Adrenal gland (tissue), 12 donors: ENCODE results near the gene ENDOG. TPM values are rescaled to one million over a fixed set of nuclear protein-coding genes. Genes with fewer than 3 reads are reported as not detected.

Experiments used
- DNase-seq, 7 donors: peaks; one replicate each; pipeline ENCODE4 v3.0.0-alpha.2; 2019 to 2020
- H3K27ac ChIP-seq, 5 donors: fragments of 200-600 bp; sonication (generic) in 4 of 5; 1 replicate in 3 of 5; 2 replicates in 2 of 5; pipeline versions ENCODE4 v1.5.1 to v1.8.0; 2016 to 2020; ENCODE audit warnings: mild to moderate bottlenecking in 1 of 5
- H3K27me3 ChIP-seq: fragments of 200-600 bp; 2 replicates; pipeline ENCODE4 v1.8.0; 2021
- H3K36me3 ChIP-seq, 2 donors: fragments of 200-600 bp; replicated peaks in 1 of 2; 1 replicate in 1 of 2; 2 replicates in 1 of 2; pipeline versions ENCODE4 v1.5.1 to v1.8.0; 2018 to 2022
- H3K4me1 ChIP-seq, 2 donors: fragments of 200-600 bp; replicated peaks in 1 of 2; 1 replicate in 1 of 2; 2 replicates in 1 of 2; pipeline versions ENCODE4 v1.5.1 to v1.8.0; 2018 to 2021
- H3K4me3 ChIP-seq, 4 donors: fragments of 200-600 bp; sonication (generic) in 3 of 4; one replicate each; pipeline ENCODE4 v1.5.1; 2016 to 2018
- H3K9me3 ChIP-seq, 3 donors: fragments of 200-600 bp; sonication (generic) in 1 of 3; replicated peaks in 1 of 3; 1 replicate in 2 of 3; 2 replicates in 1 of 3; pipeline versions ENCODE4 v1.5.1 to v1.8.0; 2016 to 2021
- POLR2A ChIP-seq, 2 donors: fragments of 450-650 bp; IDR thresholded peaks; one replicate each; pipeline ENCODE4 v1.6.1; 2017; ENCODE audit warnings: antibody characterized with exemption in 2 of 2, mild to moderate bottlenecking in 2 of 2, moderate library complexity in 1 of 2
- WGBS, 4 donors: extraction: QIAGEN DNeasy Blood & Tissue Kit in 2 of 4; methylation state at CpG; one replicate each; pipeline versions ENCODE4 v1.1.5 to v1.1.7; 2013 to 2017; 5-methylcytosine and 5-hydroxymethylcytosine counted together
- intact Hi-C, 2 donors: fragments of 100-400 bp; cut with DNase I; formaldehyde crosslinking; loops; one replicate each; pipeline versions ENCODE4 v1.14.1 to v1.15.0; 2022 to 2023
- polyA plus RNA-seq, 3 donors: library from polyadenylated mRNA; stranded (reverse); fragments of 200-250 nt in 2 of 3; fragments of 350-450 nt in 1 of 3; fragmentation: Illumina TruSeq in 1 of 3; extraction: RNeasy Lipid Tissue Mini Kit (QIAGEN cat#74804) in 1 of 3; gene quantifications; one replicate each; pipeline ENCODE4 v1.2.3, GENCODE V29; 2013 to 2014
- total RNA-seq, 9 donors: library from RNA; depleted of rRNA in 4 of 9; stranded (reverse); fragments of >200 nt in 4 of 9; fragments of 120-200 nt in 1 of 9; fragmentation: NEBNext Ultra II Directional in 1 of 9; extraction: Animal tissue kit (Norgen Biotek cat#: 25700) in 1 of 9; gene quantifications; one replicate each; pipeline versions ENCODE4 v1.1.0 to v1.2.4, GENCODE V29; 2013 to 2023
- TF ChIP-seq, protein P1 (sequence below), 6 experiments: fragments of 450-650 bp in 4 of 6; fragments of 200-600 bp in 2 of 6; sonication (generic) in 1 of 6; IDR thresholded peaks; 1 replicate in 5 of 6; 2 replicates in 1 of 6; pipeline versions ENCODE4 v1.5.1 to v1.8.0; 2016 to 2021; ENCODE audit warnings: antibody characterized with exemption in 6 of 6, mild to moderate bottlenecking in 2 of 6, moderate library complexity in 1 of 6
- donor health status: healthy with polysubstance abuse.
- donor health status: Bipolar disorder and iron deficiency.
- donor health status: DM: yes; HTN: yes; CAD: no.
- donor health status: DM: no; HTN: no; CAD: no.
- donor health status: DM: no; HTN: no; CAD: no.
- donor health status: DM: yes; HTN: yes; CAD: no.

Gene ENDOG
- total and polyA plus RNA-seq, 12 donors, result 4.9 to 113 (median 32.1) TPM

DNA sequence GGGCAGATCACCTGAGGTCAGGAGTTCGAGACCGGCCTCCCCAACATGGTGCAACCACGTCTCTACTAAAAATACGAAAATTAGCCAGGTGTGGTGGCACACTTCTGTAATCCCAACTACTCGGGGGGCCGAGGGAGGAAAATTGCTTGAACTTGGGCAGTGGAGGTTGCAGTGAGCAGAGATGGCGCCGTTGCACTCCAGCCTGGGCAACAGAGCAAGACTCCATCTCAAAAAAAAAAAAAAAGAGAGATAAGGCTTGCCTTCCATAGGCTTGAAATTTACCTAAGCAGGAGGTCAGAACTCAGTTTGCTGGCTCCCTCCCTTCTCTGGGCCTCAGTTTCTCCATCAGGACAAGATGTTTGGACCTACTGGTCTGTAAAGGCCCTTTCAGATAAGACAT, 10.0 kb downstream of the ENDOG start:
- no peak overlapping the region for H3K4me3 ChIP-seq
- no peak overlapping the region for H3K27ac ChIP-seq
- intact Hi-C loops, result no loop called here
- no peak for TF ChIP-seq POLR2A (IDR thresholded peaks at IDR 0.05)
- TF ChIP-seq, protein P1, sequence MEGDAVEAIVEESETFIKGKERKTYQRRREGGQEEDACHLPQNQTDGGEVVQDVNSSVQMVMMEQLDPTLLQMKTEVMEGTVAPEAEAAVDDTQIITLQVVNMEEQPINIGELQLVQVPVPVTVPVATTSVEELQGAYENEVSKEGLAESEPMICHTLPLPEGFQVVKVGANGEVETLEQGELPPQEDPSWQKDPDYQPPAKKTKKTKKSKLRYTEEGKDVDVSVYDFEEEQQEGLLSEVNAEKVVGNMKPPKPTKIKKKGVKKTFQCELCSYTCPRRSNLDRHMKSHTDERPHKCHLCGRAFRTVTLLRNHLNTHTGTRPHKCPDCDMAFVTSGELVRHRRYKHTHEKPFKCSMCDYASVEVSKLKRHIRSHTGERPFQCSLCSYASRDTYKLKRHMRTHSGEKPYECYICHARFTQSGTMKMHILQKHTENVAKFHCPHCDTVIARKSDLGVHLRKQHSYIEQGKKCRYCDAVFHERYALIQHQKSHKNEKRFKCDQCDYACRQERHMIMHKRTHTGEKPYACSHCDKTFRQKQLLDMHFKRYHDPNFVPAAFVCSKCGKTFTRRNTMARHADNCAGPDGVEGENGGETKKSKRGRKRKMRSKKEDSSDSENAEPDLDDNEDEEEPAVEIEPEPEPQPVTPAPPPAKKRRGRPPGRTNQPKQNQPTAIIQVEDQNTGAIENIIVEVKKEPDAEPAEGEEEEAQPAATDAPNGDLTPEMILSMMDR (IDR thresholded peaks at IDR 0.05), result no peak
- 84 to 91% (median 90%) methylated on average over 8 of the region's 8 CpGs for WGBS, 4 donors
- H3K4me1 ChIP-seq, result peaks cover 7 to 16% of the 10 kb centered on the region in 2 donors
- peaks cover 0 to 38% of the 10 kb centered on the region in 2 donors for H3K36me3 ChIP-seq
- no peak for DNase-seq
- no peaks in the 10 kb centered on the region for H3K27me3 ChIP-seq
- no peaks in the 10 kb centered on the region for H3K9me3 ChIP-seq

DNA sequence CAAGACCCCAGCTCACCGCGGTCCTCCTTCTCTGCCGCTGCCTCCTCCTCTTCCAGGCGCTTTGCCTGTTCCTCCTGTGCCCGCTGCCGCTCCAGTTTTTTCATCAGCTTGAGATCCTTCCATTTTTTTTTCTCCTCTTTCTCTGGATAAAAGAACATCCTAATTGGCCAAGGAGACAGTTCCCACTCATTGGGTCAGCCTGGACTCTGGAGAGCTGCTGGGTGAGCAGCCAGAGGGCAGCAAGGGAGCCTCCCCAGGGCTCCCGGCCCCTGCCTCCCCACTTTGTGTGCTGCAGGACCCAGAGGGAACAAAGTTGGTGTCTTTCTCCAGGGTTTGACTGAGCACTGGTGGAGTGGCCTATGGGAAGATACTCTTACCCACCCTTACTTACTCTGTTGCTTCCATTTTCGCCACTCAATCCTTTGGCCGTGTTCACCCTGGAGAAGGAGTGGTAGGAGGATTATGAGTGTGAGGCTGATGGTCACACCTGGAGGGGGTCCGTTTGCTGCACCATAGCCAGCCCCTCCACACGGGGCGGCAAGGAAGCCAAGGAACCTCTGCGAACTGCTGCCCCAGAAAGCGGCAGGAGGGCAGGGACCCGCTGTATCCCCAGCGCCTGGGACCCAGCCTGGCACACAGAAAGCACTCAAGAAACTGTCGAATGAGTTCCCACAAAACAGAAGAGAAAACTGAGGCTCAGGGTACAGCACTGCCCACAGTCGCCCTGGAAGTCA, 10.6 kb downstream of the ENDOG start:
- TF ChIP-seq, protein P1 (IDR thresholded peaks at IDR 0.05), result no peak
- TF ChIP-seq POLR2A (IDR thresholded peaks at IDR 0.05), result no peak
- Histone ChIP-seq H3K4me1 (peaks cover 7 to 16% of the 10 kb centered on the region in 2 donors), H3K27ac (peak overlapping the region in 2 of 5 donors; percentile 62 to 72), H3K27me3 (no peaks in the 10 kb centered on the region), H3K36me3 (peaks cover 0 to 33% of the 10 kb centered on the region in 2 donors), H3K9me3 (no peaks in the 10 kb centered on the region), H3K4me3 (peak overlapping the region; percentile 40 to 90 (median 59))
- 31 to 67% (median 39%) methylated on average over 8 to 18 of the region's 18 CpGs for WGBS, 4 donors
- intact Hi-C loops, result no loop called here
- no peak for DNase-seq

DNA sequence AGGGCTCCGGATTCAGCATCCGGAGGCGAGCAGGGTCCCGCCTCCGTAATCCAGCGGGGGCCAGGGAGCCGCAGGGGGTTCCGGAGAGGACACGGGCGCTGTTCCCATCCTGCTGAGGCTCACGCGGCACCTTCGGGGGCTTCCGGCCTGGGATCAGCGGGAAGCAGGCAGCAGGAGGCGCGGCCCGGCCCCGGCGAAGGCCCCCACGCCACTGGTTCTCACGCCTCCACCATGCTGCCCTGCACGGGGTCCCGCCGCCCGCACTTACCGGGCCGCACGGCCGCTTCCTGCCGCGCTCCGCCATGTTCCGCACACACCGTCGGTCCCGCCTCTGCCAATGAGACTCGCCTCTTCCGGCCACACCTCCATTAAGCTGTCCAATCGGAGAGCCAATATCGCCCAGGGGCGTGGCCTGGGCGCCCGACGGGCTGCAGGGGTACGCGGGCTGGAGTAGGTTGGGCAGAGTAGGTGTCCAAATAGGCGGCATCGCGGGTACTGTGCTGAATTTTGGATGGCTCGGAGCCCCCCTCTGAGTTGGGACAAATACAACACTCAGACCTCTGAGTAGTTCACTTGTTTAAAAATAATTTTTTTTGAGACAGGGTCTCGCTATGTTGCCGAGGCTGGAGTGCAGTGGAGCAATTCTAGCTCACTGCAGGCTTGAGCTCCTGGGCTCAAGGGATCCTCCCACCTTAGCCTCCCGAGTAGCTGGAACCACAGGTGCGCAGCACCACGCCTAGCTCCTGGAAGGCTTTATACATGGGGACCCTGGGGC, 11.4 kb downstream of the ENDOG start, which contains the start of gene SPOUT1:
SPOUT1 (minus strand) TSS at position 318 of the 775 bp plus-strand sequence; CDS start at position 304, 14 bp downstream.
- Histone ChIP-seq H3K27ac (peak within 1 kb of the TSS in 2 of 5 donors; percentile 62 to 72), H3K36me3 (peaks cover 0 to 28% of the 10 kb centered on the region in 2 donors), H3K4me3 (peak within 1 kb of the TSS; percentile 40 to 90 (median 59)), H3K4me1 (peaks cover 7 to 16% of the 10 kb centered on the region in 2 donors), H3K9me3 (no peaks in the 10 kb centered on the region), H3K27me3 (no peaks in the 10 kb centered on the region)
- intact Hi-C loops, result no loop called here
- WGBS, 4 donors, result 1 to 6% (median 1%) methylated on average over 5 to 56 of the region's 56 CpGs
- peak in 1 of 2 donors; percentile 43 for TF ChIP-seq POLR2A (IDR thresholded peaks at IDR 0.05)
- TF ChIP-seq, protein P1 (IDR thresholded peaks at IDR 0.05), result no peak
- DNase-seq, result peak; percentile 92 to 96 (median 94)

DNA sequence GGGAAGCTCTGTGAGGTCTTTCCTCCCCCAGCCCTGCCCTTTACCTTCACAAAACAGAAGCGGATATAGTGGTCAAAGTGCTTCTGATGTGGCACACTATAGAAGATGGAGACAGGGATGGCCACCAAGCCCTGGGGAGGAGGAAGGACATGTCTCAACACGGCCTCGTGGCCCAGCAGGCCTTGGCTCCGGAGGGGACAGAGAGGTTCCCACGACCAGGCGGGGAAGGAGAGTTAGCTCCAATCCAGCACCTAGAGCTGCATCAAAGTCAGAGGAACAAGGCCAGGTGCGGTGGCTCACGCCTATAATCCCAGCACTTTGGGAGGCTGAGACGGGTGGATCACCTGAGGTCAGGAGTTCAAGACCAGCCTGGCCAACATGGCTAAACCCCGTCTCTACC, 15.4 kb downstream of the ENDOG start:
- Histone ChIP-seq H3K9me3 (no peaks in the 10 kb centered on the region), H3K36me3 (no peaks in the 10 kb centered on the region), H3K4me1 (peaks cover 6 to 10% of the 10 kb centered on the region in 2 donors), H3K27ac (no peak overlapping the region), H3K4me3 (no peak overlapping the region), H3K27me3 (no peaks in the 10 kb centered on the region)
- TF ChIP-seq, protein P1 (IDR thresholded peaks at IDR 0.05), result no peak
- TF ChIP-seq POLR2A (IDR thresholded peaks at IDR 0.05), result no peak
- intact Hi-C loops, result no loop called here
- DNase-seq, result peak in 1 of 7 donors; percentile 7
- WGBS, 4 donors, result 91 to 95% (median 93%) methylated on average over 10 of the region's 10 CpGs
